CD4-positive, CD25-positive, alpha-beta regulatory T cell (primary cell): ENCODE data around the gene NCKAP5. TPM values are rescaled to one million over a fixed set of nuclear protein-coding genes. Genes with fewer than 3 reads are reported as not detected.

Source experiments
- ATAC-seq, 2 donors: fragments of 150-1000 bp; cut with Tn5 transposase; one replicate each; pipeline ENCODE4 v1.10.0; 2021; ENCODE audit warnings: low read depth in 2 of 2, moderate number of reproducible peaks in 2 of 2, moderate library complexity in 1 of 2
- DNase-seq, 3 donors: peaks; one replicate each; pipeline versions ENCODE4 v3.0.0 to v3.0.0-alpha.2; 2012 to 2022; ENCODE audit warnings: mixed read lengths in 1 of 3
- H3K27ac ChIP-seq: one replicate; pipeline ENCODE4 v1.7.0; 2013; ENCODE audit warnings: mild to moderate bottlenecking, low read length; ENCODE audit not compliant: insufficient read depth, poor library complexity, severe bottlenecking
- H3K27me3 ChIP-seq: one replicate; pipeline ENCODE4 v1.7.0; 2013; ENCODE audit warnings: low read length; ENCODE audit not compliant: control insufficient read depth, insufficient read depth
- H3K36me3 ChIP-seq: one replicate; pipeline ENCODE4 v1.7.0; 2013; ENCODE audit warnings: mild to moderate bottlenecking, low read length, moderate library complexity; ENCODE audit not compliant: control insufficient read depth, insufficient read depth
- H3K4me1 ChIP-seq: 2 replicates; pipeline ENCODE4 v1.7.0; 2013; ENCODE audit warnings: mild to moderate bottlenecking, low read length; ENCODE audit not compliant: insufficient read depth, control insufficient read depth, poor library complexity, severe bottlenecking
- H3K4me3 ChIP-seq: one replicate; pipeline ENCODE4 v1.7.0; 2013; ENCODE audit warnings: low read depth, mild to moderate bottlenecking, low read length, moderate library complexity
- H3K9me3 ChIP-seq, 2 experiments: 1 replicate in 1 of 2; 2 replicates in 1 of 2; pipeline ENCODE4 v1.7.0; 2013; ENCODE audit warnings: low read length in 2 of 2, mild to moderate bottlenecking in 1 of 2, moderate library complexity in 1 of 2; ENCODE audit not compliant: control insufficient read depth in 2 of 2
- H3K27ac Mint-ChIP-seq, 3 donors: one replicate each; pipeline ENCODE4 v1.8.0; 2020 to 2022; ENCODE audit warnings: mild to moderate bottlenecking in 3 of 3, mixed read lengths in 3 of 3, moderate library complexity in 2 of 3
- H3K27me3 Mint-ChIP-seq: one replicate; pipeline ENCODE4 v1.8.0; 2022; ENCODE audit warnings: mild to moderate bottlenecking, mixed read lengths
- H3K36me3 Mint-ChIP-seq: one replicate; pipeline ENCODE4 v1.8.0; 2020; ENCODE audit warnings: mixed read lengths
- H3K4me1 Mint-ChIP-seq, 4 donors: one replicate each; pipeline ENCODE4 v1.8.0; 2020 to 2022; ENCODE audit warnings: mixed read lengths in 4 of 4, mild to moderate bottlenecking in 1 of 4
- H3K4me3 Mint-ChIP-seq, 4 donors: one replicate each; pipeline ENCODE4 v1.8.0; 2020 to 2022; ENCODE audit warnings: mild to moderate bottlenecking in 4 of 4, mixed read lengths in 4 of 4, moderate library complexity in 3 of 4
- H3K9me3 Mint-ChIP-seq, 7 donors: one replicate each; pipeline ENCODE4 v1.8.0; 2020 to 2022; ENCODE audit warnings: mixed read lengths in 7 of 7, mild to moderate bottlenecking in 3 of 7, moderate library complexity in 2 of 7
- polyA plus RNA-seq, 4 donors: library from polyadenylated mRNA; unstranded; fragments of 300-500 nt; fragmentation: Illumina TruSeq; gene quantifications; one replicate each; pipeline ENCODE4 v1.2.3, GENCODE V29; 2021
- total RNA-seq: library from RNA; stranded (reverse); gene quantifications from one replicate; pipeline ENCODE4 v1.2.3, GENCODE V29; 2022

Gene NCKAP5
- total and polyA plus RNA-seq, 5 donors from 2014 or later = not detected

- Histone ChIP-seq H3K4me3 (no peak overlapping the region), H3K27ac (no peak overlapping the region), H3K27me3 (no peaks in the 10 kb centered on the region), H3K36me3 (no peaks in the 10 kb centered on the region), H3K9me3 (no peaks in the 10 kb centered on the region), H3K4me1 (no peaks in the 10 kb centered on the region)
- H3K36me3 Mint-ChIP-seq = no peaks in the 10 kb centered on the region
- no peak overlapping the region for H3K4me3 Mint-ChIP-seq
- no peaks in the 10 kb centered on the region for H3K27me3 Mint-ChIP-seq
- no peaks in the 10 kb centered on the region for H3K4me1 Mint-ChIP-seq
- DNase-seq (no peak), ATAC-seq (no peak)
- peaks cover 0 to 2% (median 0%) of the 10 kb centered on the region in 7 donors for H3K9me3 Mint-ChIP-seq
- no peak overlapping the region for H3K27ac Mint-ChIP-seq
These were observed 235.1 kb downstream of the NCKAP5 start for GRCh38 chr2:133333181-133333580.

DNA sequence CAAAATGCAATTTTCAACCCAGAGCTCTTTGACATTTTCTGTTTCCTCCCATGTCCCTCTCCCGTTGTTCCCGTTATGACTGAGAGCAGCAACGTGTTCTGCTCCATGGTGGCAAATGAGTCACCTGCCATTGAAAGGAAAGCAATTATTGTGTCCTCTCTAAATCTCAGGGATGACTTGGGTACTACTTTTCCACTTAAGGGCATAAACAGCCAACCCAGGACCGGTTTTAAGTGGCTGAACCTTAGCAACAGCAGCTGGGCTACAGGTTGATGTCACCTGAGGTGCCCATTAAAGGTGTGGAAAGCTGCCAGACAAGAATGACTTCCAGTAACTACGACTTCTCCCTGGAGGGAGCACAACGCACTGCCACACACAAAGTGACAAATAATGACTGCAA, 236.8 kb downstream of the NCKAP5 start:
- Histone ChIP-seq H3K36me3 (no peaks in the 10 kb centered on the region), H3K27me3 (no peaks in the 10 kb centered on the region), H3K4me1 (no peaks in the 10 kb centered on the region), H3K27ac (no peak overlapping the region), H3K4me3 (no peak overlapping the region), H3K9me3 (no peaks in the 10 kb centered on the region)
- DNase-seq (no peak), ATAC-seq (no peak)
- Mint-ChIP-seq H3K36me3 (no peaks in the 10 kb centered on the region), H3K4me1 (no peaks in the 10 kb centered on the region), H3K27me3 (no peaks in the 10 kb centered on the region), H3K9me3 (peaks cover 0 to 5% (median 0%) of the 10 kb centered on the region in 7 donors), H3K4me3 (no peak overlapping the region), H3K27ac (no peak overlapping the region)

DNA sequence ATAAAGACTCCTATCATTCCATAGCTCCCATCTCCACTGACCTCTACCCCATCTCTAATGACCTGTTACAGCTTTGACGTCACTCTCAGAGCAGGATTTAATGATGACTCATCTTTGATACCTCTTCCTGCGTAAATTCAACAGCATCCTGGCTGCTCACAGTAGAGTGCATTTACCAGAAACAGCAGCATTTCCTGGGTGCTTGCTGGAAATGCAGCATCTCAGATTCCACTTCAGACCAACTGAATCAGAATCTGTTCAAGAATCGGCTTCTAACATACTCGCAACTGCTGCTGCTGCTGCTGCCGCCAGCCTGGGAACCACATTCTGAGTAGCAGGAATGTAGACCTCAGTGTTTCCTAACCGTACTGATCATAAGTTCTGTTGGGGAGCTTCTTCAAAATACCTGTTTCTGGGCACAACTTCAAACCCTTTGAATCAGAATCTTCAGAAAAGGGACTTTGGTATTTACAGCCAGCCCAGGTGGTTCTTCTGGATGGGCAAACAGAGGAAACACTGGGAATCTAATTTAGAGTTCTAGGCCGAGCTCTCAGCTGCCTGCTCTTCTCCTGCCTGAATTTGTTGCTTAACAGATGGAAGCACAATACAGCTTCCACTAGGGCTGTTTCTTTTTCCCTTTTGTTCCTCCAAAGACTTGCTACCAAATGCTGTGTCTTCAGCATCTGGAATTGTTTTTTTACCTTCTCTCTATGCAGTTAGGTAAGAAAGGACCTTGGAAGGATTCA, 241.4 kb downstream of the NCKAP5 start:
- Histone ChIP-seq H3K9me3 (no peaks in the 10 kb centered on the region), H3K4me1 (no peaks in the 10 kb centered on the region), H3K27ac (no peak overlapping the region), H3K36me3 (no peaks in the 10 kb centered on the region), H3K27me3 (no peaks in the 10 kb centered on the region), H3K4me3 (no peak overlapping the region)
- DNase-seq (no peak), ATAC-seq (no peak)
- Mint-ChIP-seq H3K4me3 (no peak overlapping the region), H3K36me3 (no peaks in the 10 kb centered on the region), H3K9me3 (peaks cover 0 to 5% (median 0%) of the 10 kb centered on the region in 7 donors), H3K27ac (no peak overlapping the region), H3K4me1 (no peaks in the 10 kb centered on the region), H3K27me3 (no peaks in the 10 kb centered on the region)

GRCh38 chr2:133324150-133324561, 244.1 kb downstream of the NCKAP5 start:
- Histone ChIP-seq H3K27ac (no peak overlapping the region), H3K27me3 (no peaks in the 10 kb centered on the region), H3K4me3 (no peak overlapping the region), H3K36me3 (no peaks in the 10 kb centered on the region), H3K9me3 (no peaks in the 10 kb centered on the region), H3K4me1 (no peaks in the 10 kb centered on the region)
- Mint-ChIP-seq H3K4me1 (no peaks in the 10 kb centered on the region), H3K27me3 (no peaks in the 10 kb centered on the region), H3K36me3 (no peaks in the 10 kb centered on the region), H3K27ac (no peak overlapping the region), H3K9me3 (peaks cover 0 to 5% (median 1%) of the 10 kb centered on the region in 7 donors), H3K4me3 (no peak overlapping the region)
- ATAC-seq = no peak
- no peak for DNase-seq

DNA sequence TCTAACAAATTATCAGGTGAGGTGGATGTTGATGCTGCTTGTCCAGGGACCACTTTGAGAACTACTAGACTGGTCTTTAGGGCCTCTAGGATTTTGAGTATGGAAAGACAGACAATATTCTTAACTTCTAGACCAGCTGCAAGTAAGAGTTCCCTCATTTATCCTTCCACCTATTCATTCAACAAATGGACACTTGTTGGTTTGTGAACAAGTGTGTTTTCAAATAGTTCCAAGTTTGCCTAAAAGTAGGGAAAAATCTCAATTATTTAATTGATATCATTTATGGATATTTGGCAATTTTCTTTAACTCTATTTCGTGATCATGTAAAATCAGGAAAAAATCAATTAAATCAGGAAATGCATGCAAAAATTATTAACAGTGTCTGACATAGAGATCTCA, 245.4 kb downstream of the NCKAP5 start:
- Mint-ChIP-seq H3K27me3 (no peaks in the 10 kb centered on the region), H3K4me3 (no peak overlapping the region), H3K27ac (no peak overlapping the region), H3K9me3 (peaks cover 0 to 4% (median 0%) of the 10 kb centered on the region in 7 donors), H3K4me1 (no peaks in the 10 kb centered on the region), H3K36me3 (no peaks in the 10 kb centered on the region)
- ATAC-seq (no peak), DNase-seq (no peak)
- Histone ChIP-seq H3K9me3 (no peaks in the 10 kb centered on the region), H3K36me3 (no peaks in the 10 kb centered on the region), H3K4me1 (no peaks in the 10 kb centered on the region), H3K27ac (no peak overlapping the region), H3K27me3 (no peaks in the 10 kb centered on the region), H3K4me3 (no peak overlapping the region)

GRCh38 chr2:133317178-133317577, 251.1 kb downstream of the NCKAP5 start:
- ATAC-seq = no peak
- Histone ChIP-seq H3K9me3 (no peaks in the 10 kb centered on the region), H3K4me1 (no peaks in the 10 kb centered on the region), H3K27ac (no peak overlapping the region), H3K36me3 (no peaks in the 10 kb centered on the region), H3K4me3 (no peak overlapping the region), H3K27me3 (no peaks in the 10 kb centered on the region)
- no peak overlapping the region for H3K4me3 Mint-ChIP-seq
- H3K27ac Mint-ChIP-seq = no peak overlapping the region
- no peak for DNase-seq
- H3K36me3 Mint-ChIP-seq = no peaks in the 10 kb centered on the region
- H3K4me1 Mint-ChIP-seq = no peaks in the 10 kb centered on the region
- H3K9me3 Mint-ChIP-seq = peaks cover 0 to 7% (median 3%) of the 10 kb centered on the region in 7 donors
- H3K27me3 Mint-ChIP-seq = peaks cover 5% of the 10 kb centered on the region

GRCh38 chr2:133316557-133316956, 251.7 kb downstream of the NCKAP5 start:
- Histone ChIP-seq H3K4me1 (no peaks in the 10 kb centered on the region), H3K27ac (no peak overlapping the region), H3K4me3 (no peak overlapping the region), H3K36me3 (no peaks in the 10 kb centered on the region), H3K27me3 (no peaks in the 10 kb centered on the region), H3K9me3 (no peaks in the 10 kb centered on the region)
- Mint-ChIP-seq H3K27me3 (peaks cover 5% of the 10 kb centered on the region), H3K9me3 (peaks cover 0 to 7% (median 3%) of the 10 kb centered on the region in 7 donors), H3K4me1 (no peaks in the 10 kb centered on the region), H3K4me3 (no peak overlapping the region), H3K27ac (no peak overlapping the region), H3K36me3 (no peaks in the 10 kb centered on the region)
- no peak for DNase-seq
- ATAC-seq = no peak

DNA sequence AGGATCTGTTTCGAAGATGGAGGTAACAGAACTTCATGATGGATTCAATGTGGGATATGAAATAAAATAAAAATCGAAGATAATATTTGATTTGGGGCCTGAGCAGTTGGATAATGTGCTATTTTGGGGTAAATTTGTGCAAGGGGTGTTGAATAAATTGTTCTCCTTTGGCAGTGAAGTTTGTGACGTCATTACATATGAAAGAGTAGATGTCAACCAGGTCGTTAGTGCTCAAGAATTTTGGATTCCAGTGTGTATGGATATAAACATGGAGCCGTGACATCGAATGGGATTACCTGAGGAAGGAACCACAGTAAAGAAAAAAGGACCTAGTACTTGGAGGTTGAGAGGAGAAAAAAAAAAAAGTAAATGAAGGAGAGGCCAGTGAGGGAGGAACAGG, 253.0 kb downstream of the NCKAP5 start:
- H3K27ac Mint-ChIP-seq = no peak overlapping the region
- H3K4me3 ChIP-seq = no peak overlapping the region
- no peaks in the 10 kb centered on the region for H3K36me3 ChIP-seq
- ATAC-seq (no peak), DNase-seq (no peak)
- no peaks in the 10 kb centered on the region for H3K36me3 Mint-ChIP-seq
- H3K27ac ChIP-seq = no peak overlapping the region
- H3K9me3 ChIP-seq = no peaks in the 10 kb centered on the region
- peaks cover 0 to 6% (median 3%) of the 10 kb centered on the region in 7 donors for H3K9me3 Mint-ChIP-seq
- no peak overlapping the region for H3K4me3 Mint-ChIP-seq
- no peaks in the 10 kb centered on the region for H3K4me1 ChIP-seq
- H3K27me3 Mint-ChIP-seq = peaks cover 5% of the 10 kb centered on the region
- no peaks in the 10 kb centered on the region for H3K4me1 Mint-ChIP-seq
- H3K27me3 ChIP-seq = no peaks in the 10 kb centered on the region
